Osteocyte (in vitro differentiated cells): Measurements from ENCODE around the gene ETV6. TPM values are rescaled to one million over a fixed set of nuclear protein-coding genes. Genes with fewer than 3 reads are reported as not detected.

ENCODE experiments used
- DNase-seq: peaks from one replicate; pipeline ENCODE4 v3.0.0; 2021; ENCODE audit warnings: mixed read lengths; ENCODE audit not compliant: unreplicated experiment; ENCODE audit errors: extremely low spot score
- H3K27ac Mint-ChIP-seq: one replicate; pipeline ENCODE4 v1.8.0; 2021; ENCODE audit warnings: mild to moderate bottlenecking, mixed read lengths; ENCODE audit not compliant: unreplicated experiment
- H3K27me3 Mint-ChIP-seq: one replicate; pipeline ENCODE4 v1.8.0; 2021; ENCODE audit warnings: mixed read lengths; ENCODE audit not compliant: unreplicated experiment
- H3K36me3 Mint-ChIP-seq: one replicate; pipeline ENCODE4 v1.8.0; 2021; ENCODE audit warnings: mixed read lengths; ENCODE audit not compliant: unreplicated experiment
- H3K4me1 Mint-ChIP-seq: one replicate; pipeline ENCODE4 v1.8.0; 2021; ENCODE audit warnings: mixed read lengths; ENCODE audit not compliant: unreplicated experiment
- H3K4me3 Mint-ChIP-seq: one replicate; pipeline ENCODE4 v1.8.0; 2021; ENCODE audit warnings: mild to moderate bottlenecking, moderate library complexity, mixed read lengths; ENCODE audit not compliant: unreplicated experiment
- H3K9me3 Mint-ChIP-seq: one replicate; pipeline ENCODE4 v1.8.0; 2021; ENCODE audit warnings: mixed read lengths; ENCODE audit not compliant: unreplicated experiment
- total RNA-seq: library from RNA; stranded (reverse); gene quantifications from 2 replicates; pipeline ENCODE4 v1.2.1, GENCODE V29; 2021
- TF ChIP-seq, protein P1 (sequence below): fragments of 200-600 bp; sonication (generic); IDR thresholded peaks from 2 replicates; pipeline ENCODE4 v1.5.0; 2021; ENCODE audit warnings: antibody characterized with exemption, mild to moderate bottlenecking, moderate library complexity

The ETV6 gene
- total RNA-seq, 1 donor from 2014 or later: 24.4 TPM

DNA sequence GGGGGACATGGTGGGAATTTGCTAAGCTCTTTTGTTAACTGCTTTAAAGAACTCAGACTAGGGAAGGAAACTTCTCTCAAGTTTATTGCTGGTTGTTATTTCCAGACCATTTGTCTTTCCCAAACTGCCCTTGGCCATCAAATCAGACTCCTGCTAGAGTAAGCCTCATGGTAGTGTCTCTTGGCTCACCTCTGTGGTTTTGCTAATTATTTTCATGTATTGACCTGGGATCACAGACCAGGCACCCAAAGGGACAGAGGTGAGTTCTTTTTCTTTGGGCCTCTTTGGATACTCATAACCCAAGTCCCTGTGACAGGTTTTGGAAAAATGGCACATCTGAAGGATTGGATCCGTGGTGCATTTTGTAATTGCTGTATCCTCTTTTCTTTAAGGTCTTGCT, 11.2 kb downstream of the ETV6 start:
- no peaks in the 10 kb centered on the region for H3K9me3 Mint-ChIP-seq

DNA sequence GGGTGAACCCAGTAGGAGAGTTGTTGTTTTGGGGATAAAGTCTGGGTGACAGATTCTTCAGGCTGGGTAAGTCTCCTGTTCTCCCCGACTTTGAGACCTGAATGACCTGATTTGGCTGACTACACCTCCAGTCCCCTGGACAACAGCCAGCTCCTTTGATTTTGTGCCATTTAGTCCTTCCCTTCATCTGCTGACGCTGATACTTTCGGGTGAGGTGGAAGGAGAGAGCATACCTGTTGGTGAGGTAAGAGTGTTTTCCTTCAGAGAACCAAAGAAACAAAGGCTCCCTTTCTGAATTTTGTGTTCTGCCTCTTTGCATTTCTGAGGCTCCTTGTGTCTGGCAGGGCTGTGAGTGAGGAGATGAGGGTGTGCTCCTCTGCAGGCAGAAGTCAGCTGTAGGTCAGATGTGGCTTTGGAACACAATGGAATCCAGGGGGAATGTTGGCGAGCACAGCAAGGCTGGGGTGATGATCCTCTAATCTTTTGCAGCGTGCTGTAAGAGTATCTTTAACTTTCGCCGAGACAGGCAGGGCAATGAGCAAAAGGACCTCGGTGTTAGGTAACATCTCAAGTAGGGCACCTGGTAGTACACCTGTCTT, 12.1 kb downstream of the ETV6 start:
- Mint-ChIP-seq H3K4me3 (no peak overlapping the region), H3K4me1 (peaks cover 30% of the 10 kb centered on the region), H3K36me3 (peaks cover 16% of the 10 kb centered on the region), H3K27me3 (no peaks in the 10 kb centered on the region), H3K9me3 (no peaks in the 10 kb centered on the region), H3K27ac (no peak overlapping the region)
- no peak for DNase-seq
- TF ChIP-seq, protein P1, sequence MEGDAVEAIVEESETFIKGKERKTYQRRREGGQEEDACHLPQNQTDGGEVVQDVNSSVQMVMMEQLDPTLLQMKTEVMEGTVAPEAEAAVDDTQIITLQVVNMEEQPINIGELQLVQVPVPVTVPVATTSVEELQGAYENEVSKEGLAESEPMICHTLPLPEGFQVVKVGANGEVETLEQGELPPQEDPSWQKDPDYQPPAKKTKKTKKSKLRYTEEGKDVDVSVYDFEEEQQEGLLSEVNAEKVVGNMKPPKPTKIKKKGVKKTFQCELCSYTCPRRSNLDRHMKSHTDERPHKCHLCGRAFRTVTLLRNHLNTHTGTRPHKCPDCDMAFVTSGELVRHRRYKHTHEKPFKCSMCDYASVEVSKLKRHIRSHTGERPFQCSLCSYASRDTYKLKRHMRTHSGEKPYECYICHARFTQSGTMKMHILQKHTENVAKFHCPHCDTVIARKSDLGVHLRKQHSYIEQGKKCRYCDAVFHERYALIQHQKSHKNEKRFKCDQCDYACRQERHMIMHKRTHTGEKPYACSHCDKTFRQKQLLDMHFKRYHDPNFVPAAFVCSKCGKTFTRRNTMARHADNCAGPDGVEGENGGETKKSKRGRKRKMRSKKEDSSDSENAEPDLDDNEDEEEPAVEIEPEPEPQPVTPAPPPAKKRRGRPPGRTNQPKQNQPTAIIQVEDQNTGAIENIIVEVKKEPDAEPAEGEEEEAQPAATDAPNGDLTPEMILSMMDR: no peak

More for the DNA sequence above, 11.2 kb downstream of the ETV6 start:
- DNase-seq: no peak
- H3K4me1 Mint-ChIP-seq: peaks cover 36% of the 10 kb centered on the region
- H3K4me3 Mint-ChIP-seq: no peak overlapping the region
- no peak overlapping the region for H3K27ac Mint-ChIP-seq
- TF ChIP-seq, protein P1: no peak
- no peaks in the 10 kb centered on the region for H3K27me3 Mint-ChIP-seq
- H3K36me3 Mint-ChIP-seq: peaks cover 16% of the 10 kb centered on the region

DNA sequence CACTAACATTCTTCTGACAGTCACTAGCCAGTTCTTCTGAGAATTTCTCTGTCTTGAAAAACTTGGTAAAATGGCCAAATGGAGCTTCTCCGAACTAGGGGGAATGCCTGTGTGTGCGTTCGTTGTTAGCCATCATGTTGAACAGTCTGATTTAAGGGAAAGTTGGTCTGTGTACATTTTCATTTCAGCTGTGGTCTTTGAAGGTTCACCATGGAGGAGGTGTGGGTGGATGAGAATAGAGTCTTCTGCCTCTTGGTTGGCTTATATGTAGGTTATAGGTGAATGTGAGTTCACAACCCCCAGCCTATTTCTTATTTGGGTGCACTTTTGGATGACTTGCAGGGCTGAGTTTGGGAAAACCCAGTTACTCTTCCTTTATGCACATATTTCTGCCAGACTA, 12.9 kb downstream of the ETV6 start:
- H3K27ac Mint-ChIP-seq: no peak overlapping the region
- peaks cover 22% of the 10 kb centered on the region for H3K4me1 Mint-ChIP-seq
- peaks cover 16% of the 10 kb centered on the region for H3K36me3 Mint-ChIP-seq
- H3K9me3 Mint-ChIP-seq: no peaks in the 10 kb centered on the region
- no peak for DNase-seq
- TF ChIP-seq, protein P1: no peak
- H3K27me3 Mint-ChIP-seq: no peaks in the 10 kb centered on the region
- no peak overlapping the region for H3K4me3 Mint-ChIP-seq

DNA sequence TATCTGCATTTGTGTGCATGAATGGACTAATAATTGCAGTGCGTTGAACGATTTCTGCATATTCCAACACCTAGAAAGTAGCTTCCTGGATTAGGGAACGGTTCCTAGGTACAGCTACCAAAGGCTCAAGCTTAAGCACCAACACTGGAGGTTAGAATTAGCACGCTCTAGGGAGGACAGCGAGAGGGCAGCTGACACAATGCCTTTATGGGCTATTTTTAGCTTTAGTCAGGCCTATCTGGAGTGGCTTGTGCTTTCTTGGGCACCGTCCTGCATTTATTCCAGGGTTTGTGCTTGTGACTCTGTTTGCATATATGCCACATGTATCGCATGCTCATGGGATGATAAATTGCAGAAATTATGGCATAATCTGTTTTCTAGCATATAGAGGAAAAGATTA, 13.7 kb downstream of the ETV6 start:
- no peak overlapping the region for H3K4me3 Mint-ChIP-seq
- peaks cover 15% of the 10 kb centered on the region for H3K4me1 Mint-ChIP-seq
- H3K36me3 Mint-ChIP-seq: peaks cover 13% of the 10 kb centered on the region
- TF ChIP-seq, protein P1: no peak
- no peaks in the 10 kb centered on the region for H3K9me3 Mint-ChIP-seq
- DNase-seq: no peak
- no peak overlapping the region for H3K27ac Mint-ChIP-seq
- H3K27me3 Mint-ChIP-seq: no peaks in the 10 kb centered on the region

DNA sequence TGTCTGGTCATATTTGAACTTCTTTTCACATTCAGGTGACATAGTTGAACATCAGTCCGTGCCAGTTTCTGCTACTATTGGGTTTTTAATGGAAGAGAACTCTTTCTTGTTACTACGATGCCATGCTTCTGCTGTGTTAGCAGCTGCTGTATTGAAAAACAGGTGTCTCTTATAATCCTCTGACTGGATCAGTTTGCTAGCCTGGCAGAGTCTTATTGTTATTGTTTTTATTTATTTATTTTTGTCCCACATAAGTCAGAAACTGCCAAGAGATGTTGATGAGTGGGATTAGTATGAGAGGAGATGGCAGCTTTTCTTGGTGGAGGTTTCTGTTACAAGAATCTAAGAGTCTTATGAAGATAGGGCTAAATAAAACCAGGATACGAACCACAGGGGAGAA, 14.6 kb downstream of the ETV6 start:
- peaks cover 15% of the 10 kb centered on the region for H3K4me1 Mint-ChIP-seq

More for the DNA sequence above, 14.6 kb downstream of the ETV6 start:
- Mint-ChIP-seq H3K27ac (no peak overlapping the region), H3K27me3 (no peaks in the 10 kb centered on the region), H3K36me3 (peaks cover 13% of the 10 kb centered on the region), H3K9me3 (no peaks in the 10 kb centered on the region), H3K4me3 (no peak overlapping the region)
- no peak for DNase-seq
- TF ChIP-seq, protein P1: no peak
